ENCODE results near the gene ZYX.
"Not testable (repeated sequence)": the region's sequence is repeated elsewhere in the genome, so short reads cannot be mapped to it uniquely, and the experiment has no call there.

Gene ZYX

GRCh38 chr7:143417734-143418383 is 36.7 kb downstream of the ZYX start:
- H3K4me3 ChIP-seq (ENCODE audit: low read depth, low read length) = no peak overlapping the region
- peaks cover 17% of the 10 kb centered on the region for H3K27me3 ChIP-seq
- H3K36me3 ChIP-seq = no peaks in the 10 kb centered on the region
- no peaks in the 10 kb centered on the region for H3K4me1 ChIP-seq
- no peaks in the 10 kb centered on the region for H3K9me3 ChIP-seq
- TF ChIP-seq CTCF (IDR thresholded peaks at IDR 0.05; ENCODE audit: low read depth, low read length) = no peak
- no peak for DNase-seq

GRCh38 chr7:143418681-143419458 is 37.7 kb downstream of the ZYX start:
- TF ChIP-seq CTCF (IDR thresholded peaks at IDR 0.05; ENCODE audit: low read depth, low read length) = no peak
- H3K36me3 ChIP-seq = no peaks in the 10 kb centered on the region
- H3K9me3 ChIP-seq = no peaks in the 10 kb centered on the region
- no peak overlapping the region for H3K4me3 ChIP-seq (ENCODE audit: low read depth, low read length)
- no peaks in the 10 kb centered on the region for H3K4me1 ChIP-seq
- peaks cover 17% of the 10 kb centered on the region for H3K27me3 ChIP-seq
- DNase-seq = no peak

GRCh38 chr7:143419880-143420279 is 38.7 kb downstream of the ZYX start:
- Histone ChIP-seq H3K9me3 (no peaks in the 10 kb centered on the region), H3K27me3 (peaks cover 17% of the 10 kb centered on the region), H3K36me3 (no peaks in the 10 kb centered on the region), H3K4me1 (no peaks in the 10 kb centered on the region), H3K4me3 (ENCODE audit: low read depth, low read length) (no peak overlapping the region)
- TF ChIP-seq CTCF (IDR thresholded peaks at IDR 0.05; ENCODE audit: low read depth, low read length) = no peak
- no peak for DNase-seq

- not testable (repeated sequence) for H3K36me3 ChIP-seq; H3K9me3 ChIP-seq; H3K4me1 ChIP-seq; H3K4me3 ChIP-seq (ENCODE audit: low read depth, low read length); DNase-seq
- H3K27me3 ChIP-seq = peaks cover 13% of the 10 kb centered on the region
These were observed 39.5 kb downstream of the ZYX start for GRCh38 chr7:143420624-143421023.

GRCh38 chr7:143422033-143422432 is 40.9 kb downstream of the ZYX start:
- Histone ChIP-seq H3K36me3 (no peaks in the 10 kb centered on the region), H3K4me3 (ENCODE audit: low read depth, low read length) (no peak overlapping the region), H3K9me3 (no peaks in the 10 kb centered on the region), H3K27me3 (peaks cover 6% of the 10 kb centered on the region), H3K4me1 (no peaks in the 10 kb centered on the region)
- DNase-seq = no peak
- TF ChIP-seq CTCF (IDR thresholded peaks at IDR 0.05; ENCODE audit: low read depth, low read length) = no peak

- H3K4me3 ChIP-seq (ENCODE audit: low read depth, low read length); H3K36me3 ChIP-seq; H3K4me1 ChIP-seq; H3K27me3 ChIP-seq; DNase-seq; H3K9me3 ChIP-seq: not testable (repeated sequence)
These were observed 43.3 kb downstream of the ZYX start for GRCh38 chr7:143424476-143424875.

- Histone ChIP-seq H3K4me3 (ENCODE audit: low read depth, low read length) (no peak overlapping the region), H3K4me1 (no peaks in the 10 kb centered on the region), H3K9me3 (no peaks in the 10 kb centered on the region), H3K36me3 (no peaks in the 10 kb centered on the region), H3K27me3 (no peaks in the 10 kb centered on the region; the same call in 1 of the 2 replicates)
- DNase-seq = no peak
- TF ChIP-seq CTCF (IDR thresholded peaks at IDR 0.05; ENCODE audit: low read depth, low read length) = no peak
These were observed 45.5 kb downstream of the ZYX start for GRCh38 chr7:143426479-143427142.

Measured in BE2C (cell line).